HG02870 (cell line): ENCODE data around the gene YAE1.
A peak's percentile ranks its signal among the peaks of the same experiment; 100 is the strongest.

Experiments used
- ATAC-seq: cut with Tn5 transposase; IDR thresholded peaks from one replicate; pipeline ENCODE4 v1.9.1; 2021; ENCODE audit warnings: mild to moderate bottlenecking, moderate library complexity; ENCODE audit not compliant: unreplicated experiment

YAE1 gene

GRCh38 chr7:39606941-39607340 lies 40.7 kb downstream of the YAE1 start:
- ATAC-seq: no peak

DNA sequence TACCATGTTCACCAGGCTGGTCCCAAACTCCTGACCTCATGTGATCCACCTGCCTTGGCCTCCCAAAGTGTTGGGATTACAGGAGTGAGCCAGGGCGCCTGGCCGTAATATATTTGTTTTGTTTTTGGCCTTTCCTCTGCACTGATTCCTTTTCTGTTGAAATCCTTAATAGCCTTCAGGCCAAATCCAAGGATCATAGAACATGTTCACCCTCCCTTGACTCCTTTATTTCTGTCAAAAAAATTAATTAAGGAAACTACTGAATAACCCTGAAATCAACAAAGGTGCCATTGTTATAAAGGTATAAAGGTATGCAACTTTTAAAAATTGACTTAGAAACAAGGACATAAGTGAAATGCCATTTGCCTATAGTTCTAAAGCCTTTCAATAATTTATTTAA lies 41.7 kb downstream of the YAE1 start:
- no peak for ATAC-seq

- ATAC-seq: no peak
Measured at GRCh38 chr7:39608278-39608677, 42.1 kb downstream of the YAE1 start.

DNA sequence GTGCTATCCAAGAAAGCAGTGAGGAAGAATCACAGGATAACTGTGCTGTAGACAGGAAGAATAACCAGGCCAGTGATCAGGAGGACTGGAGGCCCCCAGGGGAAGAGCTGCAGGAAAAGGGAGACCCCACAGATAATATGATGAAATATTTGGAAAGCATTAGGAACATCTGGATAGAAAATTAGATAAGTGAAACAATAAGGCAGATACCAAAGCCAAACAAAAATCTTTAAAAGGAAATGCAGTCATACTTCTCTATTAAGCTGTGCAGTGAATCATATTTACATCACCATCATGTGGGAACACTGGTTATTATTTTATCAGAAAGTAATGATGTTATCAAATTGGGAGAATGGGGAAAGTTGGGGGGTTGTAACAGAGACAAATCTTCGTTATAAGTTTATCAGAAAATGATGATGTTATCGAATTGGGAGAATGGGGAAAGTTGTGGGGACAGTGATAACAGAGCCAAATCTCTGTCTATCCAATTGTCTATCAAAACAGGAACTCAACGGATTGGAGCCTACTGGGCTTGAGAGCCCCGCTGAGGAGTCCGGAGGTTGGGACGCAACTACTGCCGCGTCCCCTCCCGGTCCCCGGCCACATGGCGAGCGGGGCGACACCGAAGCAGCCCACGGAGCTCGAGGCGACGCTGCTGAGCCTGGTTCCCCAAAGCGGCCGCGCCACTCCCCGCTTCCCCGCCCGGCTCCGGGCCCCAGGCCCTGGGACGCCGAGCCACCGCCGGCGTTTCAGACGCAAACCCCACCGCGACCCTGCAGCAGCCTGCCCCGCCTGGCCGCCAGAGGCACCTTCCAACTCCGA lies 43.1 kb downstream of the YAE1 start:
- ATAC-seq: no peak

GRCh38 chr7:39609935-39610263 lies 43.7 kb downstream of the YAE1 start:
- ATAC-seq: no peak

DNA sequence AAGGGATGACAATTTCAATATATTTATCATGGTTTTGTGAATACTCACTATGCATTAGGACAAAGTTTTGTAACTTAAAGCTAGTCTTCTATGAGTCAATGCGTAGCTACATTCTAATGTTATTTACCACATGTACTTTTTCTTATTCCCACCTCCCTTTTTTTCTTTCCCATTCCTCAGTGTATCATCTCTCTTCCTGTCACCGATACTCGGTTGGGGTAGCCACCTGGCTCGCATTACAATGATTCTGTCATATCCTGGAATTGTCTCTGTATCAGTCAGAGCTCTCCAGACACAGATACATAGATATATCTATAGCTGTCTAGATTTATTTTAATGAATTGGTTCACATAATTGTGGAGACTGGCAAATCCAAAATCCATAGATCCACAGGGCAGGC lies 47.4 kb downstream of the YAE1 start:
- ATAC-seq: no peak

- no peak for ATAC-seq
Measured at GRCh38 chr7:39614299-39614698, 48.1 kb downstream of the YAE1 start.

DNA sequence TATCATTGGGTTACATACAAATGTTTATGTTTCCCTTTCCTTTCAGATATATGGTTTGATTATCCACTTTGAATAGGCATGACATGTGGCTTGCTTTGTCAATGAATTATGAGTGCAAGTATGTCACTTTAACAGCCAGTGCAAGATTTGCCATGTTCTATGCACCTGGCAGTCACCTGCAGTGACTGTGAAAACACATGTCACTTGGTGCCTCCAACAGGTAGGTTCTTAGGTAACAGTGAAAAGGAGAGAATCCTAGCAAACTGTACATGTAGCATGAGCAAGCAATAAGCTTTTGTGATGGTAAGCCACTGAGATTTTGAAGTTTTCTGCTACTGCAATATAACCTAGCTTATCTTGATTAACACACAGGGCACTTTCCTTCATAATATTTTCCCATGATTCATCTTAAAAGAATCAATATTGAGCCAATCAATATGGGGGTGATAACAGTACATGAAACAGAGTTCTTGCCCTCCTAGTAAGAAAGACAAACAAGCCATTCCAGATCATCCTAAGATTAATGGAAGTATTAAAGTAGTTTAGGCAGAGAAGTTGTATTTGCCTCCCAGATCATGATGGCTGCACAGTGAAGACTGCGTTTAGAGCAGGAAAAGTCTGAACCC lies 49.3 kb downstream of the YAE1 start:
- ATAC-seq: no peak

DNA sequence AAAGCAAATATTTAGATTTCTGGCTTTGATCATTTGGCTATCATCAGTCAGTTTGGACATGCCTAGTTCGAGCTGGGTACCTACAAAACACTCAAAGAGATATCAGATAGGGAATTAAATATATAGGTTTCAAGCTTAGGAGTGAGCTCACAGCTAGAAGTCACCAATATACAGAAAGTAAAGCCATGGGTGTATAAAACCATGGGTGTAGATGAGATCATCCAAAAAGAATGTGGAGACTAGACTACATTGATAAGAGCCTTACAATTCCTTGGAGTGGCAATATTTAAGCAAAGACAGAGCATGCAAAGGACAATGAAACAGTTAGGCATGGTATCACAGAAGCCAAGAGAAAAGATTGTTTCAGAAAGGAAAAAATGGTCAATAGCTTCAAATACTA lies 49.9 kb downstream of the YAE1 start:
- ATAC-seq: no peak

GRCh38 chr7:39617005-39617404 lies 50.8 kb downstream of the YAE1 start:
- ATAC-seq: no peak

GRCh38 chr7:39618868-39619267 lies 52.7 kb downstream of the YAE1 start:
- no peak for ATAC-seq

GRCh38 chr7:39620486-39620885 lies 54.3 kb downstream of the YAE1 start:
- no peak for ATAC-seq

DNA sequence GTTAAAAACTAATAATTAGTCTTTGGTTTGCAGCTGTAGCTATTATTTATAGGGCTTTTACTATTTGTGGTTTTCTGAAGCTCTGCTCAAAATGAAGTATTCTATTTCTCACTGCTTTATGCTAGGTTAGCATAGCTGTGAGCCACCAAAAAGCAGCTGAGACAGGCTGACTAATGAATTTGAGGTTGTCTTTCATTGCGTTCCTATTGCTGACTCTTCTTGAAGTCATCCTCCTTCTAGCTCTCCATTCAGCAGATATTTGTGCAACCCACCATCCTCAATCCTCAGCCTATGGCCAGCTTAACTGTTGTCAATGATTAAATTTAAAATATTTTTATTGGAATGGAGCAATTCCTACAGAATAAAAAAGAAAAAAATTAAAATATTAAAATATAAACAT lies 55.1 kb downstream of the YAE1 start:
- no peak for ATAC-seq

- peak; percentile 39 for ATAC-seq
Measured at GRCh38 chr7:39621784-39622411, 55.7 kb downstream of the YAE1 start.
